Epithelial cell of proximal tubule (primary cell): Measurements from ENCODE around the gene NKD2. TPM values are rescaled to one million over a fixed set of nuclear protein-coding genes. Genes with fewer than 3 reads are reported as not detected.

Source experiments
- DNase-seq: peaks from one replicate; pipeline ENCODE4 v3.0.0-alpha.2; 2011; ENCODE audit warnings: low read depth
- H3K4me3 ChIP-seq: 2 replicates; pipeline ENCODE4 v1.5.1; 2011; ENCODE audit warnings: low read depth, mild to moderate bottlenecking, low read length
- CTCF ChIP-seq: conservative IDR thresholded peaks from 2 replicates; pipeline ENCODE4 v1.5.1; 2012; ENCODE audit warnings: low read depth, mild to moderate bottlenecking, low read length
- total RNA-seq: library from RNA; depleted of rRNA; stranded (reverse); fragments of >200 nt; gene quantifications from 2 replicates; pipeline ENCODE4 v1.2.3, GENCODE V29; 2015

The NKD2 gene
- total RNA-seq, 1 donor from 2014 or later: not detected

DNA sequence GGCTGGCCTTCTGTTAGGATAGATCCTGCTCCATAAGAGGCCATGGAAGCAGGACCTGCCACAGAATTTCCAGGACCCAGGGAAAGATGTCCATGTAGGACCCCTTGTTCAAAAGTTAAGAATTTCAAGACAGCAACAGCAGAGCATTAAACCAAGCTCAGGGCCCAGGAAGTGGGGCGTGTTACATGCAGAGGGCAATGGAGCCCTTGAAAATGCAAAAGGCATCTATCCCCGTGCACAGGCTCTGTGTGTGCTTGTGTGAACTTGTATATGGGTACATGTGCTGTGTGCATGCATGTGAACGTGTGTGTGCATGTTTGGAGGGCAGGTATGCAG lies 14.4 kb upstream of the NKD2 start:
- no peak for TF ChIP-seq CTCF
- no peak overlapping the region for H3K4me3 ChIP-seq
- no peak for DNase-seq

- no peak overlapping the region for H3K4me3 ChIP-seq
- DNase-seq: no peak
- no peak for TF ChIP-seq CTCF
Measured at GRCh38 chr5:994821-995220, 13.8 kb upstream of the NKD2 start.

GRCh38 chr5:995318-995717 lies 13.3 kb upstream of the NKD2 start:
- no peak for TF ChIP-seq CTCF
- no peak overlapping the region for H3K4me3 ChIP-seq

DNA sequence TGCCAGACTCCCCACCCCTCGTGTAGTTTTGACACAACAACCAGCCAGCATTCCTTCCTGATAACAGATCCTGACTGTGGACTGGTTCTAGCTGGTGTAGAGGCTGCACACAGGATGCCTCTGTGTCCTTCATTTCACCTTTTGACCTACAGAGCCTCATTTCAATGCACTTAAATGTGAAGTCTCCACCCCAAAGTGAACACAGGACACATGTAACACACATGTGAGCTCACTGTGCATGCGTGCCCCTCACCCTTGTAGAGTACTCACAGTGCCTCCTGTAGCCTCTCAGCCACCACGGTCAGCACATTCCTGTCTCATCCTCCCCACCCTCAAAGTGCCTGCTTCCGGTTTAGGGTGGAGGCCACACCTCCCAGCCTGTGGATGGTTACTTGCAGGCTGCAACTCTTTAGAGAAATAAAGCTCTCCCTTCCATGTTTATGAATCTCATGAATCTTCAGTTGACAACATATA lies 11.6 kb upstream of the NKD2 start:
- H3K4me3 ChIP-seq: no peak overlapping the region
- DNase-seq: no peak
- no peak for TF ChIP-seq CTCF

More at GRCh38 chr5:995318-995717, 13.3 kb upstream of the NKD2 start:
- no peak for DNase-seq

GRCh38 chr5:997711-998110 lies 10.9 kb upstream of the NKD2 start:
- no peak overlapping the region for H3K4me3 ChIP-seq
- DNase-seq: no peak
- TF ChIP-seq CTCF: no peak

DNA sequence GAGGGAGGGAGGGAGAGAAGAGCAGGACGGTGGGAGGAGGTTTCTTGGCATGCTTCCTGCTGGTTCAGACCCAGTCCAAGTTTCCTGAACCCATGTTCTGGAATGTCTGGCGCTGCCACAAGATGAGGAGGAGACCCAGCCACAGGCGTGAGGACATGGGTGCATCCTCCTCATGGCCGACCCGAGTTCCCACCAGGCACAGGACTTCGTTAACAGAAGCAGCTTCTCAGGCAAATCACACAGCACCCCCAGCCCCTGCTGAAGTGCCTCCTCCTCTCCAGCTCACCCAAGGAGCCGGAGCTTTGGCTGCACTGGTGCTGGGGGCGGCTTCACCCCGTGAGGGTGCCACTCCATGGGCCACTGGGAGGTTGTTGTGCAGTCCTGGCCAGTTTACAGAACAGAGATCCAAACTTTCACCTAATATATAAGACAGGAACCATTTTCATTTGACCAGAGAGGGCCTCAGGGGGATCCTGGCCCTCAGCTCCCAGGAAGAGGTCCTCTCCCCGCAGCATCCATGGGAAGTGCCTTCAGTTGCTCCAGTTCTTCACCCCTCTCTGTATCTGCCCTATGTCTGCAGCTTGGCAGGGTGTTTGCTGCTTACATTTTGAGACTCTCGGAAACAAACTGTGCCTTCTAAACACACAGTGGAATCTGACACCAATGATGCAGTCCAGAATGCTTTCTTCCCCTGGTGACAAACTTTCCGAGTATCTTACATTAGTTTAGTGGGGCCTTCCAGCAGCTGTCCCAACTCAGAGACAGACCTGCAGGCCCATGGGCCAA lies 10.2 kb upstream of the NKD2 start:
- DNase-seq: no peak
- TF ChIP-seq CTCF: no peak
- H3K4me3 ChIP-seq: no peak overlapping the region

GRCh38 chr5:999032-999501 lies 9.5 kb upstream of the NKD2 start:
- no peak for TF ChIP-seq CTCF
- no peak overlapping the region for H3K4me3 ChIP-seq
- DNase-seq: no peak
